Measurements from ENCODE around the gene RHOXF2.
"Not testable (repeated sequence)": the region's sequence is repeated elsewhere in the genome, so short reads cannot be mapped to it uniquely, and the experiment has no call there.

RHOXF2 gene

GRCh38 chrX:120158313-120158712 is at the start of gene RHOXF2:
TSS of gene RHOXF2 (plus strand) at chrX:120158613. CDS start at chrX:120158751, 138 bp downstream.
- in situ Hi-C loops (cut with HindIII; ENCODE audit: low sequenced_read_pairs), result not testable (repeated sequence)

GRCh38 chrX:120109378-120109777 is 49.0 kb upstream of the RHOXF2 start:
- in situ Hi-C loops (cut with HindIII; ENCODE audit: low sequenced_read_pairs), result no loop called here

- in situ Hi-C loops (cut with HindIII; ENCODE audit: low sequenced_read_pairs), result no loop called here
These were observed 46.8 kb upstream of the RHOXF2 start for GRCh38 chrX:120111611-120112010.

GRCh38 chrX:120115438-120115963 is 42.9 kb upstream of the RHOXF2 start, which contains the start of gene RHOXF1:
TSS of gene RHOXF1 (minus strand) at chrX:120115913. CDS start at chrX:120115862, 51 bp downstream.
- in situ Hi-C loops (cut with HindIII; ENCODE audit: low sequenced_read_pairs), result no loop called here

GRCh38 chrX:120120223-120120622 is 38.2 kb upstream of the RHOXF2 start:
- in situ Hi-C loops (cut with HindIII; ENCODE audit: low sequenced_read_pairs), result no loop called here

GRCh38 chrX:120125444-120125843 is 33.0 kb upstream of the RHOXF2 start:
- in situ Hi-C loops (cut with HindIII; ENCODE audit: low sequenced_read_pairs), result no loop called here

GRCh38 chrX:120128306-120128846 is 30.0 kb upstream of the RHOXF2 start:
- in situ Hi-C loops (cut with HindIII; ENCODE audit: low sequenced_read_pairs), result not testable (repeated sequence)

- in situ Hi-C loops (cut with HindIII; ENCODE audit: low sequenced_read_pairs), result no loop called here
These were observed 22.3 kb upstream of the RHOXF2 start for GRCh38 chrX:120136128-120136527.

GRCh38 chrX:120136840-120137239 is 21.6 kb upstream of the RHOXF2 start:
- in situ Hi-C loops (cut with HindIII; ENCODE audit: low sequenced_read_pairs), result no loop called here

GRCh38 chrX:120137439-120137838 is 21.0 kb upstream of the RHOXF2 start:
- in situ Hi-C loops (cut with HindIII; ENCODE audit: low sequenced_read_pairs), result no loop called here

- in situ Hi-C loops (cut with HindIII; ENCODE audit: low sequenced_read_pairs), result no loop called here
These were observed 18.0 kb upstream of the RHOXF2 start for GRCh38 chrX:120140293-120140981.

- in situ Hi-C loops (cut with HindIII; ENCODE audit: low sequenced_read_pairs), result no loop called here
These were observed 14.1 kb upstream of the RHOXF2 start for GRCh38 chrX:120144178-120144844.

- in situ Hi-C loops (cut with HindIII; ENCODE audit: low sequenced_read_pairs), result no loop called here
These were observed 13.0 kb upstream of the RHOXF2 start for GRCh38 chrX:120145295-120145925.

- in situ Hi-C loops (cut with HindIII; ENCODE audit: low sequenced_read_pairs), result not testable (repeated sequence)
These were observed 12.1 kb upstream of the RHOXF2 start for GRCh38 chrX:120146323-120146722.

- in situ Hi-C loops (cut with HindIII; ENCODE audit: low sequenced_read_pairs), result no loop called here
These were observed 10.9 kb upstream of the RHOXF2 start for GRCh38 chrX:120147537-120147936.

- in situ Hi-C loops (cut with HindIII; ENCODE audit: low sequenced_read_pairs), result not testable (repeated sequence)
These were observed 8.2 kb upstream of the RHOXF2 start for GRCh38 chrX:120150109-120150744.

GRCh38 chrX:120159086-120159485 is 673 bp downstream of the RHOXF2 start:
- in situ Hi-C loops (cut with HindIII; ENCODE audit: low sequenced_read_pairs), result not testable (repeated sequence)

- in situ Hi-C loops (cut with HindIII; ENCODE audit: low sequenced_read_pairs), result not testable (repeated sequence)
These were observed 34.8 kb downstream of the RHOXF2 start for GRCh38 chrX:120193254-120193653.

- in situ Hi-C loops (cut with HindIII; ENCODE audit: low sequenced_read_pairs), result not testable (repeated sequence)
These were observed 35.3 kb downstream of the RHOXF2 start for GRCh38 chrX:120193720-120194119.

GRCh38 chrX:120195786-120196185 is 37.4 kb downstream of the RHOXF2 start:
- in situ Hi-C loops (cut with HindIII; ENCODE audit: low sequenced_read_pairs), result not testable (repeated sequence)
